HEK293 (cell line): ENCODE results near the gene COLQ.

ENCODE experiments used
- CTCF ChIA-PET: fragments of 350-600 bp; formaldehyde crosslinking; extraction: SDS; loops from one replicate; lab custom pipeline; 2021; ENCODE audit warnings: antibody characterized with exemption; lab: Yijun Ruan, JAX
- POLR2A ChIA-PET: fragments of 300-600 bp; formaldehyde crosslinking; extraction: SDS; loops from one replicate; lab custom pipeline; 2020; ENCODE audit warnings: antibody characterized with exemption, inconsistent platforms; lab: Yijun Ruan, JAX
- H3K27ac ChIP-seq: fragments of 200-500 bp; sonication (Bioruptor generic); 2 replicates; pipeline ENCODE4 v1.5.1; 2014; ENCODE audit warnings: low read depth, low read length, control low read depth, inconsistent platforms; ENCODE audit errors: extremely low read depth
- H3K36me3 ChIP-seq, 2 experiments: fragments of 200-500 bp in 1 of 2; sonication (Bioruptor generic) in 1 of 2; 1 replicate in 1 of 2; 2 replicates in 1 of 2; pipeline ENCODE4 v1.5.1; 2014 to 2017; ENCODE audit warnings: inconsistent platforms in 2 of 2, low read length in 2 of 2; ENCODE audit not compliant: control insufficient read depth in 2 of 2, insufficient read depth in 1 of 2
- H3K4me1 ChIP-seq: fragments of 200-500 bp; sonication (Bioruptor generic); 2 replicates; pipeline ENCODE4 v1.5.1; 2014; ENCODE audit warnings: mild to moderate bottlenecking, low read length, inconsistent platforms; ENCODE audit not compliant: control insufficient read depth, insufficient read depth
- H3K4me3 ChIP-seq: 2 replicates; pipeline ENCODE4 v1.5.1; 2011; ENCODE audit warnings: low read depth, mild to moderate bottlenecking, control low read depth, low read length, moderate library complexity
- H3K9me3 ChIP-seq: fragments of 200-500 bp; sonication (Bioruptor generic); 2 replicates; pipeline ENCODE4 v1.5.1; 2014; ENCODE audit warnings: low read depth, low read length, inconsistent platforms; ENCODE audit not compliant: control insufficient read depth, insufficient read depth
- CTCF ChIP-seq: fragments of 450-650 bp; formaldehyde crosslinking; IDR thresholded peaks from 2 replicates; pipeline ENCODE4 v1.5.1; 2016; ENCODE audit warnings: missing biosample characterization, missing genetic modification characterization
- RBAK ChIP-seq: fragments of 450-650 bp; formaldehyde crosslinking; IDR thresholded peaks from 2 replicates; pipeline ENCODE4 v1.5.1; 2016; ENCODE audit warnings: missing biosample characterization, missing genetic modification characterization
- SCRT2 ChIP-seq: fragments of 450-650 bp; formaldehyde crosslinking; IDR thresholded peaks from 2 replicates; pipeline ENCODE4 v1.5.1; 2016; ENCODE audit warnings: missing biosample characterization, missing genetic modification characterization
- TCF7L2 ChIP-seq: IDR thresholded peaks from 2 replicates; pipeline ENCODE4 v1.6.1; 2011; ENCODE audit warnings: low read depth, mild to moderate bottlenecking, inconsistent platforms, low read length, moderate library complexity, borderline replicate concordance
- TRIM28 ChIP-seq: IDR thresholded peaks from 2 replicates; pipeline ENCODE4 v1.6.1; 2011; ENCODE audit warnings: low read length, control low read depth, borderline replicate concordance
- WT1 ChIP-seq: fragments of 450-650 bp; formaldehyde crosslinking; IDR thresholded peaks from 2 replicates; pipeline ENCODE4 v1.5.1; 2016; ENCODE audit warnings: missing biosample characterization, missing genetic modification characterization
- ZBTB21 ChIP-seq: fragments of 450-650 bp; formaldehyde crosslinking; IDR thresholded peaks from 2 replicates; pipeline ENCODE4 v1.5.1; 2017; ENCODE audit warnings: missing biosample characterization, missing genetic modification characterization
- ZBTB8A ChIP-seq: fragments of 450-650 bp; formaldehyde crosslinking; IDR thresholded peaks from 2 replicates; pipeline ENCODE4 v1.5.1; 2016; ENCODE audit warnings: missing biosample characterization, missing genetic modification characterization
- ZEB2 ChIP-seq: fragments of 450-650 bp; formaldehyde crosslinking; IDR thresholded peaks from 2 replicates; pipeline ENCODE4 v1.5.1; 2016; ENCODE audit warnings: missing biosample characterization, missing genetic modification characterization
- ZNF114 ChIP-seq: fragments of 450-650 bp; formaldehyde crosslinking; IDR thresholded peaks from 2 replicates; pipeline ENCODE4 v1.5.0; 2017; ENCODE audit warnings: missing biosample characterization, missing genetic modification characterization
- ZNF155 ChIP-seq: fragments of 450-650 bp; formaldehyde crosslinking; IDR thresholded peaks from 2 replicates; pipeline ENCODE4 v1.5.1; 2016; ENCODE audit warnings: missing biosample characterization, missing genetic modification characterization
- ZNF19 ChIP-seq: fragments of 450-650 bp; formaldehyde crosslinking; IDR thresholded peaks from 2 replicates; pipeline ENCODE4; 2016; ENCODE audit warnings: missing biosample characterization, missing genetic modification characterization, low read depth
- ZNF214 ChIP-seq: fragments of 450-650 bp; formaldehyde crosslinking; IDR thresholded peaks from 2 replicates; pipeline ENCODE4 v1.5.1; 2017; ENCODE audit warnings: missing biosample characterization, mild to moderate bottlenecking, missing genetic modification characterization, borderline replicate concordance
- ZNF354C ChIP-seq: fragments of 450-650 bp; formaldehyde crosslinking; IDR thresholded peaks from 2 replicates; pipeline ENCODE4 v1.5.1; 2016; ENCODE audit warnings: missing biosample characterization, missing genetic modification characterization, low read depth, borderline replicate concordance
- ZNF433 ChIP-seq: fragments of 450-650 bp; formaldehyde crosslinking; IDR thresholded peaks from 2 replicates; pipeline ENCODE4 v1.5.1; 2016; ENCODE audit warnings: missing biosample characterization, missing genetic modification characterization, low read depth
- ZNF596 ChIP-seq: fragments of 450-650 bp; IDR thresholded peaks from 2 replicates; pipeline ENCODE4 v1.5.0; 2018; ENCODE audit warnings: missing biosample characterization, mild to moderate bottlenecking, missing genetic modification characterization, moderate library complexity
- ZNF747 ChIP-seq: fragments of 450-650 bp; formaldehyde crosslinking; IDR thresholded peaks from 2 replicates; pipeline ENCODE4 v1.5.1; 2016; ENCODE audit warnings: missing biosample characterization, missing genetic modification characterization
- ZXDB ChIP-seq: fragments of 450-650 bp; formaldehyde crosslinking; IDR thresholded peaks from 2 replicates; pipeline ENCODE4 v1.5.1; 2016; ENCODE audit warnings: missing biosample characterization, missing genetic modification characterization
- TF ChIP-seq, protein P1 (sequence below): fragments of 450-650 bp; formaldehyde crosslinking; IDR thresholded peaks from 2 replicates; pipeline ENCODE4 v1.5.1; 2016; ENCODE audit warnings: missing biosample characterization, missing genetic modification characterization
- TF ChIP-seq, protein P2 (sequence below): fragments of 450-650 bp; formaldehyde crosslinking; IDR thresholded peaks from 2 replicates; pipeline ENCODE4 v1.5.1; 2016; ENCODE audit warnings: missing biosample characterization, missing genetic modification characterization, borderline replicate concordance

COLQ gene

GRCh38 chr3:15453501-15453900 lies 68.0 kb downstream of the COLQ start:
- Histone ChIP-seq H3K27ac (no peak overlapping the region), H3K4me1 (no peaks in the 10 kb centered on the region), H3K4me3 (no peak overlapping the region), H3K36me3 (no peaks in the 10 kb centered on the region), H3K9me3 (no peaks in the 10 kb centered on the region)
- CTCF ChIA-PET: no interaction called here
- TF ChIP-seq, protein P1, sequence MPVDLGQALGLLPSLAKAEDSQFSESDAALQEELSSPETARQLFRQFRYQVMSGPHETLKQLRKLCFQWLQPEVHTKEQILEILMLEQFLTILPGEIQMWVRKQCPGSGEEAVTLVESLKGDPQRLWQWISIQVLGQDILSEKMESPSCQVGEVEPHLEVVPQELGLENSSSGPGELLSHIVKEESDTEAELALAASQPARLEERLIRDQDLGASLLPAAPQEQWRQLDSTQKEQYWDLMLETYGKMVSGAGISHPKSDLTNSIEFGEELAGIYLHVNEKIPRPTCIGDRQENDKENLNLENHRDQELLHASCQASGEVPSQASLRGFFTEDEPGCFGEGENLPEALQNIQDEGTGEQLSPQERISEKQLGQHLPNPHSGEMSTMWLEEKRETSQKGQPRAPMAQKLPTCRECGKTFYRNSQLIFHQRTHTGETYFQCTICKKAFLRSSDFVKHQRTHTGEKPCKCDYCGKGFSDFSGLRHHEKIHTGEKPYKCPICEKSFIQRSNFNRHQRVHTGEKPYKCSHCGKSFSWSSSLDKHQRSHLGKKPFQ (tag by site-specific recombination): no peak
- TF ChIP-seq ZNF747 (tag by site-specific recombination) (no peak), ZNF433 (tag by site-specific recombination) (no peak), ZNF354C (no peak), ZBTB21 (tag by site-specific recombination) (no peak), ZNF596 (no peak), ZNF19 (tag by site-specific recombination) (no peak), WT1 (tag by site-specific recombination) (no peak), ZNF214 (tag by site-specific recombination) (no peak), TCF7L2 (no peak), ZNF155 (tag by site-specific recombination) (no peak), SCRT2 (tag by site-specific recombination) (no peak), RBAK (tag by site-specific recombination) (no peak), ZNF114 (tag by site-specific recombination) (no peak), ZXDB (tag by site-specific recombination) (no peak), ZBTB8A (no peak), CTCF (tag by site-specific recombination) (no peak), TRIM28 (no peak), ZEB2 (tag by site-specific recombination) (no peak)
- TF ChIP-seq, protein P2, sequence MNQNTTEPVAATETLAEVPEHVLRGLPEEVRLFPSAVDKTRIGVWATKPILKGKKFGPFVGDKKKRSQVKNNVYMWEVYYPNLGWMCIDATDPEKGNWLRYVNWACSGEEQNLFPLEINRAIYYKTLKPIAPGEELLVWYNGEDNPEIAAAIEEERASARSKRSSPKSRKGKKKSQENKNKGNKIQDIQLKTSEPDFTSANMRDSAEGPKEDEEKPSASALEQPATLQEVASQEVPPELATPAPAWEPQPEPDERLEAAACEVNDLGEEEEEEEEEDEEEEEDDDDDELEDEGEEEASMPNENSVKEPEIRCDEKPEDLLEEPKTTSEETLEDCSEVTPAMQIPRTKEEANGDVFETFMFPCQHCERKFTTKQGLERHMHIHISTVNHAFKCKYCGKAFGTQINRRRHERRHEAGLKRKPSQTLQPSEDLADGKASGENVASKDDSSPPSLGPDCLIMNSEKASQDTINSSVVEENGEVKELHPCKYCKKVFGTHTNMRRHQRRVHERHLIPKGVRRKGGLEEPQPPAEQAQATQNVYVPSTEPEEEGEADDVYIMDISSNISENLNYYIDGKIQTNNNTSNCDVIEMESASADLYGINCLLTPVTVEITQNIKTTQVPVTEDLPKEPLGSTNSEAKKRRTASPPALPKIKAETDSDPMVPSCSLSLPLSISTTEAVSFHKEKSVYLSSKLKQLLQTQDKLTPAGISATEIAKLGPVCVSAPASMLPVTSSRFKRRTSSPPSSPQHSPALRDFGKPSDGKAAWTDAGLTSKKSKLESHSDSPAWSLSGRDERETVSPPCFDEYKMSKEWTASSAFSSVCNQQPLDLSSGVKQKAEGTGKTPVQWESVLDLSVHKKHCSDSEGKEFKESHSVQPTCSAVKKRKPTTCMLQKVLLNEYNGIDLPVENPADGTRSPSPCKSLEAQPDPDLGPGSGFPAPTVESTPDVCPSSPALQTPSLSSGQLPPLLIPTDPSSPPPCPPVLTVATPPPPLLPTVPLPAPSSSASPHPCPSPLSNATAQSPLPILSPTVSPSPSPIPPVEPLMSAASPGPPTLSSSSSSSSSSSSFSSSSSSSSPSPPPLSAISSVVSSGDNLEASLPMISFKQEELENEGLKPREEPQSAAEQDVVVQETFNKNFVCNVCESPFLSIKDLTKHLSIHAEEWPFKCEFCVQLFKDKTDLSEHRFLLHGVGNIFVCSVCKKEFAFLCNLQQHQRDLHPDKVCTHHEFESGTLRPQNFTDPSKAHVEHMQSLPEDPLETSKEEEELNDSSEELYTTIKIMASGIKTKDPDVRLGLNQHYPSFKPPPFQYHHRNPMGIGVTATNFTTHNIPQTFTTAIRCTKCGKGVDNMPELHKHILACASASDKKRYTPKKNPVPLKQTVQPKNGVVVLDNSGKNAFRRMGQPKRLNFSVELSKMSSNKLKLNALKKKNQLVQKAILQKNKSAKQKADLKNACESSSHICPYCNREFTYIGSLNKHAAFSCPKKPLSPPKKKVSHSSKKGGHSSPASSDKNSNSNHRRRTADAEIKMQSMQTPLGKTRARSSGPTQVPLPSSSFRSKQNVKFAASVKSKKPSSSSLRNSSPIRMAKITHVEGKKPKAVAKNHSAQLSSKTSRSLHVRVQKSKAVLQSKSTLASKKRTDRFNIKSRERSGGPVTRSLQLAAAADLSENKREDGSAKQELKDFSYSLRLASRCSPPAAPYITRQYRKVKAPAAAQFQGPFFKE (tag by site-specific recombination): no peak
- POLR2A ChIA-PET: no interaction called here
